Esophagus squamous epithelium (tissue), 5 donors: Measurements from ENCODE around the gene CNOT2. TPM values are rescaled to one million over a fixed set of nuclear protein-coding genes. Genes with fewer than 3 reads are reported as not detected.
A peak's percentile ranks its signal among the peaks of the same experiment; 100 is the strongest.

Experiments used
- DNase-seq: peaks from one replicate; lab custom pipeline; 2025; lab: John Stamatoyannopoulos, UW
- H3K27ac ChIP-seq, 4 donors: fragments of 200-600 bp; sonication (generic); one replicate each; pipeline ENCODE4 v1.5.1; 2016 to 2019; ENCODE audit warnings: mild to moderate bottlenecking in 1 of 4
- H3K27me3 ChIP-seq, 4 donors: fragments of 200-600 bp; sonication (generic); 1 replicate in 3 of 4; 2 replicates in 1 of 4; pipeline versions ENCODE4 v1.5.1 to v1.6.0; 2017 to 2021; ENCODE audit warnings: antibody characterized with exemption in 1 of 4
- H3K36me3 ChIP-seq, 3 donors: fragments of 200-600 bp; sonication (generic); one replicate each; pipeline ENCODE4 v1.5.1; 2016 to 2019
- H3K4me1 ChIP-seq, 3 donors: fragments of 200-600 bp; sonication (generic); one replicate each; pipeline ENCODE4 v1.5.1; 2017 to 2019
- H3K4me3 ChIP-seq, 4 donors: fragments of 200-600 bp; sonication (generic); 1 replicate in 3 of 4; 2 replicates in 1 of 4; pipeline ENCODE4 v1.5.1; 2016 to 2019; ENCODE audit warnings: mild to moderate bottlenecking in 2 of 4, moderate library complexity in 1 of 4
- H3K9me3 ChIP-seq, 3 donors: fragments of 200-600 bp; sonication (generic); one replicate each; pipeline ENCODE4 v1.5.1; 2016 to 2019
- POLR2A ChIP-seq, 4 donors: fragments of 450-650 bp; IDR thresholded peaks; one replicate each; pipeline ENCODE4 v1.6.1; 2017; ENCODE audit warnings: antibody characterized with exemption in 4 of 4, mild to moderate bottlenecking in 4 of 4, moderate library complexity in 3 of 4
- WGBS, 2 donors: methylation state at CpG; one replicate each; pipeline ENCODE4 v1.1.5; 2018; 5-methylcytosine and 5-hydroxymethylcytosine counted together
- intact Hi-C: fragments of 100-400 bp; cut with DNase I; formaldehyde crosslinking; loops from one replicate; pipeline ENCODE4 v1.15.0; 2022
- total RNA-seq, 4 donors: library from RNA; depleted of rRNA; stranded (reverse); fragments of >200 nt; gene quantifications; one replicate each; pipeline ENCODE4 v1.1.0, GENCODE V29; 2016
- TF ChIP-seq, protein P1 (sequence below), 6 experiments: fragments of 450-650 bp in 4 of 6; fragments of 200-600 bp in 2 of 6; sonication (generic) in 2 of 6; IDR thresholded peaks; one replicate each; pipeline ENCODE4 v1.5.1; 2016 to 2019; ENCODE audit warnings: antibody characterized with exemption in 6 of 6, mild to moderate bottlenecking in 4 of 6, moderate library complexity in 4 of 6
- donor health status: DM: yes; HTN: yes; CAD: no.

CNOT2 gene
- total RNA-seq, 4 donors from 2014 or later: 77.0 to 138 (median 90.1) TPM

DNA sequence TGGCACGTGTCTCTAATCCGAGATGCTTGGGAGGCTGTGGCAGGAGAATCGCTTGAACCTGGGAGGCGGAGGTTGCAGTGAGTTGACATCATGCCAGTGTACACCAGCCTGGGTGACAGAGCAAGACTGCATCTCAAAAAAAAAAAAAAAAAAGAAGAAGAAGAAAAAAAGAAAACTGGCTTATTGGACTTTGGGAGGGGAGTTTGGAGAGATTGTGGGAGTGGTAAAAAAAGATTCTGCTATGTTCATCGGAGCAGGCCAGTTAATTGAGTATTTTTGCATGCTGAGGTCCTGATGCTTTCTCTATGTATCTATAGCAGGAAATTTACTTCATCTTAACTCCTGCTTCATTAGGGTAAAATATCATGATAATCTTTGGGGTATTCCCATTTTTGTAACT is 11.6 kb downstream of the CNOT2 start:
- 75 to 82% methylated on average over 5 of the region's 5 CpGs for WGBS, 2 donors
- peaks cover 0 to 60% (median 0%) of the 10 kb centered on the region in 3 donors for H3K4me1 ChIP-seq

DNA sequence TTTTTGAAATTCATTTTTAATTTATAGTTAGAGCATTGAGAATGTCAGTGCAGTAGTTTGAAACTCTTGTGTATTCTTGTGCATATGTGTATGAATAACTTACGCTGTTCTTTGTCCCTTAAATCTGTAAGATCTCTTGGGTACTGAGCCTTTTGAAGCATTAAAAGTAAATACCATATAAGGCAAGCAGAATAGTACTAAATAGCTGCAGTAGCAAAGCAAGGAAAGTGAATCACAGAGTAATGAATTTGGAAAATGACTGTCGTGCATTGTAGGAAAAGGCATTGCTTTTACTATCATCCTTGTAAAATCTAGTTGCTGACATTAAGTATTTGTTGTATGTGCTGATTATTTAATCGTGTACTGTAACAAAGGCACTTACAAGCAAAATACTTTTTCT is 12.1 kb downstream of the CNOT2 start:
- WGBS, 2 donors: 37 to 45% methylated on average over 3 of the region's 3 CpGs
- peaks cover 0 to 56% (median 0%) of the 10 kb centered on the region in 3 donors for H3K4me1 ChIP-seq
- no peak for DNase-seq
- no peak overlapping the region for H3K4me3 ChIP-seq
- no peaks in the 10 kb centered on the region for H3K36me3 ChIP-seq
- intact Hi-C loops: no loop called here
- TF ChIP-seq, protein P1, sequence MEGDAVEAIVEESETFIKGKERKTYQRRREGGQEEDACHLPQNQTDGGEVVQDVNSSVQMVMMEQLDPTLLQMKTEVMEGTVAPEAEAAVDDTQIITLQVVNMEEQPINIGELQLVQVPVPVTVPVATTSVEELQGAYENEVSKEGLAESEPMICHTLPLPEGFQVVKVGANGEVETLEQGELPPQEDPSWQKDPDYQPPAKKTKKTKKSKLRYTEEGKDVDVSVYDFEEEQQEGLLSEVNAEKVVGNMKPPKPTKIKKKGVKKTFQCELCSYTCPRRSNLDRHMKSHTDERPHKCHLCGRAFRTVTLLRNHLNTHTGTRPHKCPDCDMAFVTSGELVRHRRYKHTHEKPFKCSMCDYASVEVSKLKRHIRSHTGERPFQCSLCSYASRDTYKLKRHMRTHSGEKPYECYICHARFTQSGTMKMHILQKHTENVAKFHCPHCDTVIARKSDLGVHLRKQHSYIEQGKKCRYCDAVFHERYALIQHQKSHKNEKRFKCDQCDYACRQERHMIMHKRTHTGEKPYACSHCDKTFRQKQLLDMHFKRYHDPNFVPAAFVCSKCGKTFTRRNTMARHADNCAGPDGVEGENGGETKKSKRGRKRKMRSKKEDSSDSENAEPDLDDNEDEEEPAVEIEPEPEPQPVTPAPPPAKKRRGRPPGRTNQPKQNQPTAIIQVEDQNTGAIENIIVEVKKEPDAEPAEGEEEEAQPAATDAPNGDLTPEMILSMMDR (IDR thresholded peaks at IDR 0.05): no peak
- TF ChIP-seq POLR2A (IDR thresholded peaks at IDR 0.05): no peak
- peak overlapping the region in 1 of 4 donors; percentile 31 for H3K27ac ChIP-seq
- no peaks in the 10 kb centered on the region for H3K27me3 ChIP-seq
- H3K9me3 ChIP-seq: no peaks in the 10 kb centered on the region

More for the DNA sequence above, 11.6 kb downstream of the CNOT2 start:
- DNase-seq: no peak
- Histone ChIP-seq H3K9me3 (no peaks in the 10 kb centered on the region), H3K4me3 (no peak overlapping the region), H3K27me3 (no peaks in the 10 kb centered on the region), H3K27ac (peak overlapping the region in 1 of 4 donors; percentile 31), H3K36me3 (no peaks in the 10 kb centered on the region)
- TF ChIP-seq POLR2A (IDR thresholded peaks at IDR 0.05): no peak
- TF ChIP-seq, protein P1 (IDR thresholded peaks at IDR 0.05): no peak
- intact Hi-C loops: no loop called here

DNA sequence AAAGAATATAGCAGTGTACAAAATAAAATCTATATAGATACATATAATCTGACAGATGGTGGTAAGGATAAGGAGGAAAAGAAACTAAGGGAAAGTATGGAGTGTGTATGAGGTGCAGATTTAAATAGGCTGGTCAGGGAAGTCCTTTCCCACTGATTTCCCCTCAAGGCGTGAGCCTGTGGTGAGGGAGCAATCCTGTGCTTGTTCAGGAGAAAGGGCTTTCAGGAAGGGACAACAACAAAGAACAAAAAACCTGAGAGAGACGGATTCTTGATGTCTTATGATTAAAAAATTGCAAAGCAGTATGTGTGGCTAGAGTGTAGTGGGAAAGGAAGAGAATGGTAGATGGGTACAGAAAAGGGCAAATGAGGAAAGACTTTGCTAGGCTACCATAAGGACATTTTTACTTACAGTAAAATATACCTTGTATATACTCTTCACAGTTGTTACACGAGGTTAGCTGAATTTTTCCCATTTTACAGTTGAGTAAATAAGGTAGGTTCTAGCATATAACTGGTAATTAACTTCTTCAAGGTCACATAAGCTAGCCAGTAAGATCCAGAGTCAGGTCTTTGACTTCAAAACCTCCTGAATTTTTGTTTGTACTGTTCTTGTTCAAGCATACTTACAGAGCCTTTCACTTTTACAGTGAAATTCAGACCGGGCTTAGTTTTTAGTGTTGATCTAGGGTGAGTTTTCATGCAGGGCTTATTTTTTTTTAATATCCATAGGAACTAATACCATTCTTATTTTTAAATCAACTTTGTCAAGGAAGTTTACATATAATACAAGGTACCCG is 15.6 kb downstream of the CNOT2 start:
- no peak for DNase-seq
- TF ChIP-seq POLR2A (IDR thresholded peaks at IDR 0.05): no peak
- TF ChIP-seq, protein P1 (IDR thresholded peaks at IDR 0.05): no peak
- no peak overlapping the region for H3K27ac ChIP-seq
- 62 to 63% methylated on average over 5 of the region's 5 CpGs for WGBS, 2 donors
- H3K36me3 ChIP-seq: no peaks in the 10 kb centered on the region
- no peaks in the 10 kb centered on the region for H3K27me3 ChIP-seq
- intact Hi-C loops: no loop called here
- no peak overlapping the region for H3K4me3 ChIP-seq
- peaks cover 0 to 37% (median 0%) of the 10 kb centered on the region in 3 donors for H3K4me1 ChIP-seq
- no peaks in the 10 kb centered on the region for H3K9me3 ChIP-seq

DNA sequence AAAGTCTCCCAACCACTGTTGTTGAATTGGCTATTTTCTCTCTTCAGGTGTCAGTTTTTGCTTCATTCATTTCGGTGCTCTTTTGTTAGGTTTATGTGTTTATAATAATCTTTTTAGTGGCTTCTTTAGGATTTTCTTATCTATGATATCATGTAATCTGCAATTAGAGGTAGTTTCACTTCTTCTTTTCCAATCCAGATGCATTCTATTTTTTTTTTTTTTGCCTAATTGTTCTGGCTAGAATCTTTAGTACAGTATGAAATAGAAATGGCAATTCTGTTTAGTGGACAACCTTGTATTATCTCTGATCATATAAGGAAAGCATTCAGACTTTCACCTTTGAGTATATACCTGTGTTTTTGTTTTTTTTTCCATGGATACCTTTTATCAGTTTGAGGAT is 17.4 kb downstream of the CNOT2 start:
- intact Hi-C loops: no loop called here
- no peak overlapping the region for H3K4me3 ChIP-seq
- no peak overlapping the region for H3K27ac ChIP-seq
- peaks cover 0 to 30% (median 0%) of the 10 kb centered on the region in 3 donors for H3K4me1 ChIP-seq
- TF ChIP-seq, protein P1 (IDR thresholded peaks at IDR 0.05): no peak
- no peak for TF ChIP-seq POLR2A (IDR thresholded peaks at IDR 0.05)
- WGBS, 2 donors: 71 to 94% methylated on average over 1 of the region's 1 CpG
- no peaks in the 10 kb centered on the region for H3K36me3 ChIP-seq
- DNase-seq: no peak
- no peaks in the 10 kb centered on the region for H3K9me3 ChIP-seq
- no peaks in the 10 kb centered on the region for H3K27me3 ChIP-seq

DNA sequence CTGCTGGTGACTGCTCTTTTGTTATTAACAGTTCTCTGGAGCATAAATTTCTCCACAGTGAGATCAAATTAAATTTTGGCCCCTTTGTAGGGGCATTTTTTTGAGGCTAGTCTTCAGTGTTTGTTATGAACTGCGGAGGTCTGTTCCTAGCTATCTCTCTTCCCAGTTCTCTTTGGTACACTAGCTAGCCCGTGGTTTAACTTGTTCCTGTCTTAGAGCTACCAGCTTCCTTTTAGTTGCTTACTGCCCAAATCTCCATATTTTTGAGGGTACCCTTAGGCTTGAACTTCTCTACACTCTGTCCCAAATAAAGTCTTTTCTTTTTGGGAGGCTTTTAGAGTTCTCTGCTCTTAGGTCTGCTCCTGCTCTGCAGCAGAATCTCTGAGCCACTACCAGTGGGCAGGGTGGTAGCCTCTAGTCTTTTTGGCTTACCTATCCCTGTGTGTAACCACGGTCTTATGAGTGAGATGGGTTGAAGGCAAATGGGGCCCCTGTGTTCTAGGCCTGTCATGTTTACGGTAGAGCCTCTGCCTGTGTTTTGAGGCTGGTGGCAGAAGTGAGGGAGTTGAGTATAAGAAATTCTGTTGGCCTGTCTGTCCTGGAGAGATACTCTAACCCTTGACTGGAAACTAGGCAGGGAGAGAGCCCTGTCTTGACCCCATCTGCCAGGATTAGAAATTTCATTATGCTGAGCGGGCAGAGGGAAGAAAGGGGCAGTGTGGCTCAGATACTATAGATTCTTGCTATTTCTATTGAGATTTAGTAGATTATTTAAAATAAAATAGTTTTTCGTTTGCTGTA is 21.0 kb downstream of the CNOT2 start:
- no peaks in the 10 kb centered on the region for H3K36me3 ChIP-seq
- no peaks in the 10 kb centered on the region for H3K9me3 ChIP-seq
- TF ChIP-seq, protein P1 (IDR thresholded peaks at IDR 0.05): no peak
- TF ChIP-seq POLR2A (IDR thresholded peaks at IDR 0.05): no peak
- H3K4me1 ChIP-seq: peaks cover 0 to 22% (median 0%) of the 10 kb centered on the region in 3 donors
- no peak overlapping the region for H3K4me3 ChIP-seq
- intact Hi-C loops: no loop called here
- H3K27me3 ChIP-seq: no peaks in the 10 kb centered on the region
- H3K27ac ChIP-seq: no peak overlapping the region
- DNase-seq: no peak
- 85 to 91% methylated on average over 5 of the region's 6 CpGs for WGBS, 2 donors
